Tongue (tissue), 2 donors: Measurements from ENCODE around the gene SH3BGRL3. TPM values are rescaled to one million over a fixed set of nuclear protein-coding genes. Genes with fewer than 3 reads are reported as not detected.

Source experiments
- DNase-seq: peaks from one replicate; pipeline ENCODE4 v3.0.0-alpha.2; 2015
- total RNA-seq: library from RNA; depleted of rRNA; stranded (reverse); fragments of >200 nt; gene quantifications from one replicate; pipeline ENCODE4 v1.2.3, GENCODE V29; 2014

Gene SH3BGRL3
- total RNA-seq, 1 donor from 2014 or later = 7.7 TPM

GRCh38 chr1:26278303-26278702 lies 1.6 kb upstream of the SH3BGRL3 start:
- DNase-seq = peak; percentile 68

DNA sequence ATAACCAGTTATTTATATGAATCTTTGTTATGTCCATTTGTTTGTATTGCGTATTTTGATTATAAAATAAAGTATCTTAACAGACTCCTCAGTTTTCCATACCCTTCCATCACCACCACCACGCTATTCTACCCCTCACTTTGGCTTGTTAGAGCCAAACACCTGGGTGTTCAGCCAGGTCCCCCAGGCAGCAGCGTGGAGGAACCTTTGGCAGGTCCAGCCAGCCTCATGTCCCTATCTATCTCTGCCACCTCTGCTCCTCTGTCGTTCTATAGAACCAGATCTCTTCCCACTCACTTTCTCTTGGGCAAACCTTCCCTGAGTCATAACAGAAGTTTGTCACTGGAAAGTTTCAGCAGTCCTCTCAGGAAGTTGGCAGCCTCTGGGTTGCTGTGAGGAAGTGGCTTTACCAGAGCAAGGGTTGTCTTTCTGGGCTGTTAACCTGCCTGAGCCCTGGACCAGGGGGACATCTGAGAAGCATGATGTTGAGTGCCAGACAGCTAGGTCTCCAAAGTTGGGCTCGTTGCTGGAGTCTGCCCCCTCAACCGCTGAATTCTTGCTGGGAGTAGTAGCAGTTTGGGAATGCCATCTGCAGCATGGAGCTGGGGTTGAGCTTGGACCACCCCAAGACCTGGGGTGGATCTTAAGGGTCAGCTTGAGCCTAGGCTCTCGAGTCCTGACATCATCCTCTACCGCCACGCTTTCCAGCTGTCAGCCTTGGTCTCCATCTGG lies 996 bp upstream of the SH3BGRL3 start:
- DNase-seq = peak; percentile 35

- no peak for DNase-seq
Observed at GRCh38 chr1:26280333-26281042, 602 bp downstream of the SH3BGRL3 start.

DNA sequence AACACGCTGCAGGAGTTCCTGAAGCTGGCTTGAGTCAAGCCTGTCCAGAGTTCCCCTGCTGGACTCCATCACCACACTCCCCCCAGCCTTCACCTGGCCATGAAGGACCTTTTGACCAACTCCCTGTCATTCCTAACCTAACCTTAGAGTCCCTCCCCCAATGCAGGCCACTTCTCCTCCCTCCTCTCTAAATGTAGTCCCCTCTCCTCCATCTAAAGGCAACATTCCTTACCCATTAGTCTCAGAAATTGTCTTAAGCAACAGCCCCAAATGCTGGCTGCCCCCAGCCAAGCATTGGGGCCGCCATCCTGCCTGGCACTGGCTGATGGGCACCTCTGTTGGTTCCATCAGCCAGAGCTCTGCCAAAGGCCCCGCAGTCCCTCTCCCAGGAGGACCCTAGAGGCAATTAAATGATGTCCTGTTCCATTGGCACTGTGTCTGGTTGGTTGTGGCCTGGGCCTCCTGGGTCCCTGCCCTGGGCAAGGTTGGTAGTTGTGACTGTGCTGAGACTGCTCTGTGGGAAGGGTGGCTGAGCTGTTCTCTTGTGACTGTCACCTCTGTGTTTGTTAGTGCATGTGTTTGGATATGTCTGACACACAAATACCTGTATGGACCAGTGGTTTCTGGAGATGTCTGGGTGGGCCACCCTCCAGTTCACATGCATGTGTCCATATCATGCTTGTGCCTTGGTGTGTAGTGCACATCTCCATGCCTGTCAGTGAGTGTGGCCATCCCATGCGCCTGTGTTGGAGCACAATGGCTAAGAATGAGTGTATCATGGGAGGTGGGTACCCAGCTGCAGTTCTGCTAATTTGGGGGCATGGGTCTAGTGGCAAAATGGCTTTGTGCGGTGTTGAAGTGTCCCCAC lies 1.4 kb downstream of the SH3BGRL3 start:
- no peak for DNase-seq

DNA sequence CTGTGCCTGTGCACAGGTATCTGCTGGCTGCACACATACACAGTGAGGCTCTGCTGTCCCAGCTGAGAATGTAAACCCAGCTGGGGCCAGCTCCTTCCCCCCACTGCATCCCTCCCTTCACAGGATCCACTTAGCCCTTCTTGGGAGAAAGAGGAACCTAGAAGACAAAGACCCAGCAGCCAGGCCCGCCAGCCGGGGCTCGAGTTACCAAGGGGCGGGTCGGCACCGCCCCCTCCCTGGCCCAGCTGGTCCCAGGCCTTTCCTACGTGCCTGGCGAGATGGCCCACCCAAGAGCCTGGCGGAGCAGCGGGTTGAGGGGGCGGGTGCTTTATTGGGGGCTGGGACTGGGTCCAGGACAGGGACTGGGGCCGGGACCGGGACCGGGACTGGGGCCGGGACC lies 2.1 kb downstream of the SH3BGRL3 start:
- peak; percentile 92 for DNase-seq

DNA sequence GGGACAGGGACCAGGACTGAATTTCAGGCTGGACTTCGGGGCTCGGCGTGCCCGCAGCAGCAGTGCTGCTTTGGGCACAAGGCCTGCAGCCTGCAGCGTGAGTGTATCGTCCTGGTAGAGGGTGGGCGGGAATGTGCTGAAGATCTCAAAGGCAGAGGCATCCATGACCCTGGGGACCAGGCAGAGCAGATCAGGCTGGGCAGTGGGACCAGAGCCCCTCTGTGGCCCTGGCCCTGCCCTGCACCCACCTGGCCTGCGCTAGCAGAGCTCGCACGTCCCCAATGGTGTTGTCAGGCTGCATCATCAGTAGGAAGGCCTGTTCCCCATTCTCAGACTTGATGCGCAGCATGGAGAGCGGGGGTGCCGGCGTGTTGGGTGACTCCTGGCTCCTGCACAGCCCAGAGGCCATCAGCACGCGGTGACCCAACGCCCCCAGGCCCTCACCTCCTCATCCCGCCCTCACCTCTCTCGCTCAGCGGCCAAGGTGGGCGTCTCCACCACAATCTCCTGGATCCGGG lies 2.6 kb downstream of the SH3BGRL3 start:
- no peak for DNase-seq

DNA sequence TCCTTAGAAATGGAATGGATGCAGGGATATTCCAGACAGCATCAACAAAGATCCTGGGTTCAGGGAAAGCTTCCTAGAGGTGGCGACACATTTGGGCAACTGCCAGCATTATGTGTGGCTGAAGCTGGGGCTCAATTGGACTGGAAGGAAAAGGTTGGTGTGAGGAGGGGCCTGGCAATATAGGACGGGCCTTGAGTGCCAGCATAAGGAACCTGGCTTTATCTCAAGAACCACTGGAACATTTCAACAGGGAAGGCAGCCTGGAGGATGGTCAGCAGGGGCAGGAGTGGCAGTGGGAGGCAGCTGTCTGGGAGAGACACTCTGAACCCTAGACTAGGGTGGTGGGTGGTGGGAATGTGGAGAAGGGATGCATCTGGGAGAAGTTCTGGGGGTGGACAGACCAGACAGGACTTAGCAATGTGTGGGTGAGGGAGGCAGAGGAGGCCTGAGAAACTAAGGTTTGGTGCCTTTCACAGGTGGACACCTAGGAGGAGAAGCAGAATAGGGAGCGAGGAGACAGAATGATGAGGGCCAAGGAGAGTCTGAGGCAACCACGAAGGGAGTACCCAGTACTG lies 3.5 kb downstream of the SH3BGRL3 start:
- DNase-seq = no peak

GRCh38 chr1:26283871-26284596 lies 4.1 kb downstream of the SH3BGRL3 start:
- no peak for DNase-seq

DNA sequence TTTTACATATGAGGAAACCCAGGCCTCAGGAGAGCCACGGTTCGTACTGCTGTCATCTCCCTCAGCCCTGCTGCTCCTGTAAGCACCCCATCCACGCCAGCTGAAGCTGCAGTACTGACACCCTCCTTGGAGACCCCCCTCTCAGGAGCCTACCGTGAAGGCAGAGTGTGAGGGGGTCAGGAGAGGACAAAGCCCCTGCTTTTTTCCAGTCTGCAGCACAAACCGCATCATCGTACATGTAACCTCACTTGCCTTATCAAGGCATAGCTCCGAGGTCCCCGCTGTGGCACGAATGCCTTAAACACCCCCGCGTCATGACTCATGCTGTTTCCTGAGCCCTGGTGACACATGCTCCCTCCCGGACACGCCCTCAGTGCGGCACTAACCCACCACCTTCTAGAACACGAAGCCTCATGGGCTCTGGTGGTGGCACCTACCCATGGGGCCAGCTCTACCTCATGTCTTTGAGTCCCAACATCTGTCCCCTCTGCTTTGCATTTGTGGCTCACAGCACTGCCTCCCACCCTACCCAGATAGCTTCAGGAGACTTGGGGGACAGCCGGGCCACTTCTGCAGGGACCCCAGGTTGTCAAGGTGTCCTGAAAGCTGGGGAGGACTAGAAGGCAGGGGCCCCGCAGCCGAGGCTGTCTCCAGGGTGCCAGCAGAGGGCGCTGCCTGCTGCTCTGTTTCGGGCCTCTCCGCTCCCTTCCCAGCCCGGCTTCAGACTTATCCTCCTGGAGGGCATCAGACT lies 4.9 kb downstream of the SH3BGRL3 start:
- peak; percentile 41 for DNase-seq

DNA sequence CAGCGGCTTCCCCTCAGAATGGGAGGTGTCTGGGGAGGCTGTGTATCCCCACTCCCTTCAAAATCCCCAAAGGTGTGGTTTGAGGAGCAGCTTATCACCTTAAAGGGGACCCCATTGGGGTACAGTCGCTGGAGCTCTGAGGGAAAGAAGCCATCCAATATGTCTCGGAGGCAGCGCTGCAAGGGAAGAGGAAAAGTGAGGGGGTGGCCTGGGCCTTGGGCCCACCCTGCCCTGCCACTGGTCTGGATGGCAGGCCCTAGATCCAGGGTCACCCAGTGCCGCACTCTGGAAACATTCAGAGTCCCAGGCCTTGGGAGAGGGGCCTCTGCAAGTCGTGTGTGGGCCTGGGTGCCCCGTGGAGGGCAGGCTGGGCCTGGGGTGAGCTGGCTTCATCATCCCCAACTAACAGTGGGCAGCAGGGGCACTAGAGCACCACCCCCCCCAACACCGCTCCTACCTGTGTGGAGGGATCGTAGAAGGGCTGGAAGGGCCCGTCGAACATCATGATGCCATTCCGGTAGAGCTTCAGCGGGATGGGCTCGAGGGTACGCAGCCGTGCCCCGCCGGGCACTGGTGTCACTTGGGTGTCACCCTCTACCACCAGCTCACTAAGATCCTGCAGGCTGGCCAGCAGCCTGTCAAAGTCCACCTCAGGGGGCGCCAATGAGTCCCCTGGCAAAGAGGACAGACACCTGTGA lies 5.6 kb downstream of the SH3BGRL3 start:
- no peak for DNase-seq

GRCh38 chr1:26286064-26286416 lies 6.2 kb downstream of the SH3BGRL3 start:
- DNase-seq = no peak

GRCh38 chr1:26287033-26287711 lies 7.3 kb downstream of the SH3BGRL3 start:
- DNase-seq = peak; percentile 44

GRCh38 chr1:26287811-26288210 lies 7.9 kb downstream of the SH3BGRL3 start:
- DNase-seq = no peak

- no peak for DNase-seq
Observed at GRCh38 chr1:26288311-26288941, 8.5 kb downstream of the SH3BGRL3 start.

GRCh38 chr1:26289158-26290059 lies 9.5 kb downstream of the SH3BGRL3 start:
- no peak for DNase-seq

GRCh38 chr1:26290122-26290881 lies 10.4 kb downstream of the SH3BGRL3 start:
- DNase-seq = no peak

DNA sequence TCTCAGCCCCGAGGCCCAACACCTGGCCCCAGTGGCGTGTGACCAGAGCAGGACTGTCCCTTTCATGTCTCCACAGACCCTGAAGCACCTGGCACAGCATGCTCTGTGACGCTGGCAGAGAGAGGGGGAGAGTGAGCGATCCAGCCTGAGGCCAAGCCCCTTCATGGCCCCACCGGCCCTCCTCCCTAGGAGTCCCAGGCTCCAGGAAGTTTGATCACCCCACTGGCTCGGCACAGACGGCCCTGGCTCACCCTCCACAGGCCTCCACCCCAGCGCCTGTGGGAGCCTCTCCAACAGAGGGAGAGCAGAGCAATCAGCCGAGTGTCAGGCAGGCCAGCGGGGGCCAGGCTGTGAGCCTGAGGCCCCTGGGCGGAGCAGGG lies 11.0 kb downstream of the SH3BGRL3 start:
- DNase-seq = no peak
